GM12874 (cell line): ENCODE data around the gene ABHD6.

ENCODE experiments used
- TF ChIP-seq, protein P1 (sequence below): IDR thresholded peaks from 2 replicates; pipeline ENCODE4 v1.5.1; 2011; ENCODE audit warnings: low read depth, mild to moderate bottlenecking, control low read depth, low read length, moderate library complexity; ENCODE audit not compliant: insufficient read depth

Gene ABHD6

DNA sequence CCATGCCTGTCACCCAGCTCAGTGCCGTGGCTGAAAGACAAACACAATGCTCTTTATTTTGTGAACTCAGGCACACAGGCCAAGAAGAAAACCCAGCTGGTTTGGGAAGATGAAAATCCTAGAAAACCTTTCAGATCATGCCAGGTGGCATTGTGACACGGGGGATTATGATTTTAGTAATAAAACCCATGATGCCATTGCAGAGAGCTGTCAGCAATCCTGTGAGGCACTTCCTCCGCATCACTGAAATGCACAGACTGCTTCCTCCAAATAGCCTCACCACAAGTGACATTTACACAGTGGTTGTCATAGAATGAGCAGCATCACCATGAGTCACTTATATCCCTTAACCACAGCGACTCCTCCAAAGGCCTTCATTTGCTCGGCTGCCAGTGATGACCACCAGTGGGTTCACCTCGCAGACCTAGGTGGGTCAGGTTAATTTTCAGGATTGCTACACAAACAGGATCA, 22.7 kb downstream of the ABHD6 start:
- TF ChIP-seq, protein P1, sequence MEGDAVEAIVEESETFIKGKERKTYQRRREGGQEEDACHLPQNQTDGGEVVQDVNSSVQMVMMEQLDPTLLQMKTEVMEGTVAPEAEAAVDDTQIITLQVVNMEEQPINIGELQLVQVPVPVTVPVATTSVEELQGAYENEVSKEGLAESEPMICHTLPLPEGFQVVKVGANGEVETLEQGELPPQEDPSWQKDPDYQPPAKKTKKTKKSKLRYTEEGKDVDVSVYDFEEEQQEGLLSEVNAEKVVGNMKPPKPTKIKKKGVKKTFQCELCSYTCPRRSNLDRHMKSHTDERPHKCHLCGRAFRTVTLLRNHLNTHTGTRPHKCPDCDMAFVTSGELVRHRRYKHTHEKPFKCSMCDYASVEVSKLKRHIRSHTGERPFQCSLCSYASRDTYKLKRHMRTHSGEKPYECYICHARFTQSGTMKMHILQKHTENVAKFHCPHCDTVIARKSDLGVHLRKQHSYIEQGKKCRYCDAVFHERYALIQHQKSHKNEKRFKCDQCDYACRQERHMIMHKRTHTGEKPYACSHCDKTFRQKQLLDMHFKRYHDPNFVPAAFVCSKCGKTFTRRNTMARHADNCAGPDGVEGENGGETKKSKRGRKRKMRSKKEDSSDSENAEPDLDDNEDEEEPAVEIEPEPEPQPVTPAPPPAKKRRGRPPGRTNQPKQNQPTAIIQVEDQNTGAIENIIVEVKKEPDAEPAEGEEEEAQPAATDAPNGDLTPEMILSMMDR = no peak

- TF ChIP-seq, protein P1 = no peak
Observed at GRCh38 chr3:58260733-58261132, 23.1 kb downstream of the ABHD6 start.

GRCh38 chr3:58261954-58262666, 24.5 kb downstream of the ABHD6 start:
- TF ChIP-seq, protein P1 = no peak

DNA sequence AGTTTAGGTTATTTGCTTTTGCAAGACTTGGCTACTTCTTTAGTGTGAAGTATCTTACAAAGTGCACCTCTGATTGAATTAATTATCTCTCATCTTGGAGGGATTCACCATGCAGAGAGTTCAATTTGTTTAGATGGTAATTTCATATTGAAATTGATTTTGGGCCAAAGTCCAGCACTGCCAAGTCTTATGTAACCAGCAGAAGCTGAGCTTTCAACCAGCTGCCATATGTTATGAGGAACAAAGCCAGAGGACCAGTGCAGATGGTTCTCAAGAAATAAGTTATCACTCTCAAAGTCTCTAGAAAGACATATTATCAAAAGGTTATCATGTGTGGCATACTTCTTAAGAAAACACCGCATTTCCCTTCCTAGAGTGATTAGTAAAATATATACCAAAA, 29.0 kb downstream of the ABHD6 start:
- TF ChIP-seq, protein P1 = no peak

GRCh38 chr3:58269356-58269755, 31.8 kb downstream of the ABHD6 start:
- TF ChIP-seq, protein P1 = no peak

GRCh38 chr3:58270485-58270884, 32.9 kb downstream of the ABHD6 start:
- TF ChIP-seq, protein P1 = no peak

DNA sequence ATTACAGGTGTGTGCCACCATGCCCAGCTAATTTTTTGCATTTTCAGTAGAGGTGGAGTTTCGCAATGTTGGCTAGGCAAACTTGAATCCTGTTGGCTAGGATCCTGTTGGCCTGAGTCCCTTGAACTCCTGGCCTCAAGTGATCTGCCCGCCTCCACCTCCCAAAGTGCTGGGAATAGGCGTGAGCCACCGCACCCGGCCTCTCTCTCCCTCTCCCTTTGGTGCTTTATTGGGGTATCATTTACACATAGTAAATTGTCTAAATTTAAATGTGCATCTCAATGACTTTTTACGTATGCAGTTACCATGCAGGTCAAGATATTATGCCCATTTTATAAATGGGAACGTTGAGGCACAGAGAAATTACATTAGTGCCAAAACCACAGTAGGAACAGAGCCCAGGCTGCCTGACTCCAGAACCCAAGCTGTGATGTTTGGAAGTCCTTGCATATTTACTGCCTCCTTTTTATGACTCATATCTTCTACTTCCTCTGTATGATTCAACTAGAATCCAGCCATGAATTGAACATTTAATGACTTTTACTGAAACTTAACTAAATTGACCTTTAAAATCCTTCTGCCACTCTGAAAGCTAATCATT, 34.4 kb downstream of the ABHD6 start:
- TF ChIP-seq, protein P1 = no peak
